Transverse colon (tissue), 4 donors: ENCODE results near the gene NPNT. TPM values are rescaled to one million over a fixed set of nuclear protein-coding genes. Genes with fewer than 3 reads are reported as not detected.

Source experiments
- DNase-seq: peaks from one replicate; pipeline ENCODE4 v3.0.0-alpha.2; 2019
- H3K27ac ChIP-seq, 4 donors: fragments of 200-600 bp; sonication (generic); 2 replicates each; pipeline ENCODE4 v1.5.1; 2016 to 2018; ENCODE audit warnings: inconsistent platforms in 4 of 4
- H3K27me3 ChIP-seq: fragments of 200-600 bp; sonication (generic); 2 replicates; pipeline ENCODE4 v1.5.1; 2017; ENCODE audit warnings: inconsistent platforms
- H3K36me3 ChIP-seq, 4 donors: fragments of 200-600 bp; sonication (generic); 2 replicates each; pipeline ENCODE4 v1.5.1; 2017 to 2019; ENCODE audit warnings: inconsistent platforms in 4 of 4
- H3K4me1 ChIP-seq, 4 donors: fragments of 200-600 bp; sonication (generic); 2 replicates each; pipeline ENCODE4 v1.5.1; 2017 to 2020; ENCODE audit warnings: inconsistent platforms in 4 of 4
- H3K4me3 ChIP-seq, 4 donors: fragments of 200-600 bp; sonication (generic); 1 replicate in 1 of 4; 2 replicates in 3 of 4; pipeline versions ENCODE4 v1.5.1 to v1.6.1; 2017 to 2019; ENCODE audit warnings: inconsistent platforms in 4 of 4
- H3K9me3 ChIP-seq, 2 donors: fragments of 200-600 bp; sonication (generic); 2 replicates each; pipeline ENCODE4 v1.5.1; 2017 to 2019; ENCODE audit warnings: inconsistent platforms in 2 of 2
- CTCF ChIP-seq, 5 experiments: fragments of 200-600 bp in 3 of 5; fragments of 450-650 bp in 2 of 5; sonication (generic) in 3 of 5; IDR thresholded peaks; 1 replicate in 2 of 5; 2 replicates in 3 of 5; pipeline ENCODE4 v1.5.1; 2016 to 2017; ENCODE audit warnings: antibody characterized with exemption in 5 of 5, inconsistent platforms in 3 of 5, mild to moderate bottlenecking in 2 of 5, moderate library complexity in 1 of 5
- EP300 ChIP-seq: sonication (generic); formaldehyde crosslinking; IDR thresholded peaks from one replicate; pipeline ENCODE4 v1.6.1; 2017; ENCODE audit warnings: antibody characterized with exemption, low read depth
- POLR2A ChIP-seq: fragments of 450-650 bp; IDR thresholded peaks from one replicate; pipeline ENCODE4 v1.6.1; 2016; ENCODE audit warnings: antibody characterized with exemption, mild to moderate bottlenecking, moderate library complexity
- POLR2AphosphoS5 ChIP-seq, 3 donors: sonication (generic); formaldehyde crosslinking; IDR thresholded peaks; one replicate each; pipeline ENCODE4 v1.6.1; 2016; ENCODE audit warnings: antibody characterized with exemption in 3 of 3
- WGBS, 2 donors: methylation state at CpG; one replicate each; pipeline ENCODE4 v1.1.5; 2018; ENCODE audit warnings: low coverage in 1 of 2; 5-methylcytosine and 5-hydroxymethylcytosine counted together
- in situ Hi-C, 4 donors: fragments of 200-750 bp; cut with MboI; loops; one replicate each; pipeline versions ENCODE4 v1.15.0 to v1.15.1; 2017; ENCODE audit warnings: low sequenced_read_pairs in 3 of 4, low pct_ligation_motif_present in 1 of 4, low pct_unique_long_range_greater_than_20kb in 1 of 4
- intact Hi-C: fragments of 100-400 bp; cut with DNase I; formaldehyde crosslinking; loops from one replicate; pipeline ENCODE4 v1.15.1; 2023; ENCODE audit warnings: low total_unique reads
- total RNA-seq, 4 donors: library from RNA; depleted of rRNA; stranded (reverse); fragments of >200 nt; gene quantifications; one replicate each; pipeline ENCODE4 v1.1.0, GENCODE V29; 2016

NPNT gene
- total RNA-seq, 4 donors from 2014 or later = 4.5 to 26.3 (median 24.4) TPM

DNA sequence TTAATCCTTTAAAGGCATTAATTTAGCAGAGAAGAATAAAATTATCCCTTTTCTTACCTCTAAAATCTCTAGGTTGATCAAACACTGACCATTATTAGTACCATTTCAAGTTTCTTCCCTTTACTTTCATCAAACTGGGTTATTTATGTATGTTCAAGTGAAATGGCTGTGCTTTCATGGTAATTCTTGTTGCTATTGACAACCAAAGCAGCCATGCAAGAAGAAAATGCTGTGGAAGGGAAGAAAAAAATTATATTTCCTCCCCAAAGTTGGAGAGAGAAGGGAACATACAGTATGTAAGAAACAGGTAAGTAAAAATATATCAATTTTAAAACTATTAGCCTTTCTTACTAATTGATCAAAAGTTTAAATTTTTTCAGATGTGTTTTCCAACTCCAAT, 16.2 kb downstream of the NPNT start:
- Histone ChIP-seq H3K27ac (no peak overlapping the region), H3K27me3 (no peaks in the 10 kb centered on the region), H3K9me3 (no peaks in the 10 kb centered on the region), H3K4me1 (peaks cover 0 to 19% (median 10%) of the 10 kb centered on the region in 4 donors), H3K36me3 (no peaks in the 10 kb centered on the region), H3K4me3 (no peak overlapping the region)
- in situ Hi-C loops = no loop called here
- intact Hi-C loops = no loop called here
- no peak for DNase-seq
- TF ChIP-seq EP300 (no peak), POLR2AphosphoS5 (IDR thresholded peaks at IDR 0.05) (no peak), CTCF (IDR thresholded peaks at IDR 0.05) (no peak), POLR2A (no peak)

DNA sequence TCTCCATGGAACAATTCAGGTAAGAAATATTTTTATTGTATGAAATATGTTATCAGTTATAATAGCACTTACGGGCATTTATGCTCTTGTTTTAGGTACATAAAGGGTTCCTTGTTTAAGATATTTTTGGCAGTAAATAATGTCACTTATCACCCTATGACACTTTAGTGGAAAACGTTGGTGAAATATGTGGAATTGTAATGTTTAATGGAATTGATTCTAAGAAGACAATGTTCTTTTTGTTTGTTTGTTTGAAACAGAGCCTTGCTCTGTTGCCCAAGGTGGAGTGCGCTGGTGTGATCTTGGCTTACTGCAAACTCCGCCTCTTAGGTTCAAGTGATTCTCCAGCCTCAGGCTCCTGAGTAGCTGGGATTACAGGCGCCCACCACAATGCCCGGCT, 17.4 kb downstream of the NPNT start:
- no peaks in the 10 kb centered on the region for H3K9me3 ChIP-seq
- intact Hi-C loops (no loop called here), in situ Hi-C loops (no loop called here)
- H3K27ac ChIP-seq = no peak overlapping the region
- 72 to 87% methylated on average over 4 to 6 of the region's 6 CpGs for WGBS, 2 donors
- DNase-seq = no peak
- no peak overlapping the region for H3K4me3 ChIP-seq
- no peaks in the 10 kb centered on the region for H3K27me3 ChIP-seq
- H3K36me3 ChIP-seq = no peaks in the 10 kb centered on the region
- peaks cover 0 to 23% (median 10%) of the 10 kb centered on the region in 4 donors for H3K4me1 ChIP-seq
- TF ChIP-seq EP300 = no peak
- TF ChIP-seq CTCF (IDR thresholded peaks at IDR 0.05) = no peak
- no peak for TF ChIP-seq POLR2A
- no peak for TF ChIP-seq POLR2AphosphoS5 (IDR thresholded peaks at IDR 0.05)

GRCh38 chr4:105917171-105917685, 22.0 kb downstream of the NPNT start:
- no peaks in the 10 kb centered on the region for H3K27me3 ChIP-seq
- no peak overlapping the region for H3K4me3 ChIP-seq
- TF ChIP-seq POLR2A = no peak
- no peak for TF ChIP-seq POLR2AphosphoS5 (IDR thresholded peaks at IDR 0.05)
- no peak for TF ChIP-seq EP300
- TF ChIP-seq CTCF (IDR thresholded peaks at IDR 0.05) = no peak
- in situ Hi-C loops = no loop called here
- H3K9me3 ChIP-seq = no peaks in the 10 kb centered on the region
- intact Hi-C loops = no loop called here
- no peak for DNase-seq
- peaks cover 0 to 3% (median 0%) of the 10 kb centered on the region in 4 donors for H3K4me1 ChIP-seq
- no peak overlapping the region for H3K27ac ChIP-seq
- 93% methylated on average over 3 of the region's 3 CpGs for WGBS, 2 donors
- no peaks in the 10 kb centered on the region for H3K36me3 ChIP-seq

- no peaks in the 10 kb centered on the region for H3K9me3 ChIP-seq
- H3K27me3 ChIP-seq = no peaks in the 10 kb centered on the region
- no peaks in the 10 kb centered on the region for H3K36me3 ChIP-seq
- no peak overlapping the region for H3K4me3 ChIP-seq
- TF ChIP-seq POLR2A (no peak), POLR2AphosphoS5 (IDR thresholded peaks at IDR 0.05) (no peak), EP300 (no peak), CTCF (IDR thresholded peaks at IDR 0.05) (no peak)
- no peak overlapping the region for H3K27ac ChIP-seq
- in situ Hi-C loops = no loop called here
- peaks cover 0 to 3% (median 0%) of the 10 kb centered on the region in 4 donors for H3K4me1 ChIP-seq
- no peak for DNase-seq
- intact Hi-C loops = no loop called here
Measured at GRCh38 chr4:105921301-105921700, 26.0 kb downstream of the NPNT start.
